ENCODE results near the gene FAM199X. TPM values are rescaled to one million over a fixed set of nuclear protein-coding genes. Genes with fewer than 3 reads are reported as not detected.

The FAM199X gene
- 10 to 100 TPM in 11 of 12 donors, not detected in 1; 13.2 to 20.2 (median 18.2) TPM for polyA plus RNA-seq (ENCODE audit: insufficient read length in 12 of 12)
- long read RNA-seq, donor 1, full-length matches to known transcripts = 2 of 11 reads
- long read RNA-seq, donor 1, partial matches to known transcripts = 9 of 11 reads
- long read RNA-seq, donor 1, other reads (novel, unspliced or antisense) = 0 of 11 reads
- long read RNA-seq, donor 2, full-length matches to known transcripts = 1 of 1 reads
- long read RNA-seq, donor 2, partial matches to known transcripts = 0 of 1 reads
- long read RNA-seq, donor 2, other reads (novel, unspliced or antisense) = 0 of 1 reads
- long read RNA-seq, donor 3, full-length matches to known transcripts = 1 of 1 reads
- long read RNA-seq, donor 3, partial matches to known transcripts = 0 of 1 reads
- long read RNA-seq, donor 3, other reads (novel, unspliced or antisense) = 0 of 1 reads
- long read RNA-seq, donor 4 = 0 reads
- long read RNA-seq, donor 5, full-length matches to known transcripts = 3 of 3 reads
- long read RNA-seq, donor 5, partial matches to known transcripts = 0 of 3 reads
- long read RNA-seq, donor 5, other reads (novel, unspliced or antisense) = 0 of 3 reads
- long read RNA-seq, donor 6, full-length matches to known transcripts = 1 of 1 reads
- long read RNA-seq, donor 6, partial matches to known transcripts = 0 of 1 reads
- long read RNA-seq, donor 6, other reads (novel, unspliced or antisense) = 0 of 1 reads
- long read RNA-seq, donor 7 = 0 reads
- long read RNA-seq, donor 8, full-length matches to known transcripts = 2 of 17 reads
- long read RNA-seq, donor 8, partial matches to known transcripts = 15 of 17 reads
- long read RNA-seq, donor 8, other reads (novel, unspliced or antisense) = 0 of 17 reads
- long read RNA-seq, donor 9, full-length matches to known transcripts = 1 of 1 reads
- long read RNA-seq, donor 9, partial matches to known transcripts = 0 of 1 reads
- long read RNA-seq, donor 9, other reads (novel, unspliced or antisense) = 0 of 1 reads
- long read RNA-seq, donor 10, full-length matches to known transcripts = 1 of 1 reads
- long read RNA-seq, donor 10, partial matches to known transcripts = 0 of 1 reads
- long read RNA-seq, donor 10, other reads (novel, unspliced or antisense) = 0 of 1 reads
- long read RNA-seq, donor 11 = 0 reads

- DNase-seq = peak; percentile 77
Measured at GRCh38 chrX:104165894-104166734, at the start of gene FAM199X. Gene FAM199X (plus strand): TSS chrX:104166453. CDS start chrX:104166786, 333 bp downstream.

- DNase-seq = no peak
Measured at GRCh38 chrX:104117759-104118158, 48.5 kb upstream of the FAM199X start.

- DNase-seq = no peak
Measured at GRCh38 chrX:104118765-104119164, 47.5 kb upstream of the FAM199X start.

- DNase-seq = no peak
Measured at GRCh38 chrX:104122829-104123228, 43.4 kb upstream of the FAM199X start.

- no peak for DNase-seq
Measured at GRCh38 chrX:104126856-104127255, 39.4 kb upstream of the FAM199X start.

GRCh38 chrX:104130808-104131207, 35.4 kb upstream of the FAM199X start:
- no peak for DNase-seq

- no peak for DNase-seq
Measured at GRCh38 chrX:104134583-104135261, 31.5 kb upstream of the FAM199X start.

GRCh38 chrX:104135677-104136076, 30.6 kb upstream of the FAM199X start:
- no peak for DNase-seq

GRCh38 chrX:104136241-104137019, 29.8 kb upstream of the FAM199X start:
- peak; percentile 87 for DNase-seq

- no peak for DNase-seq
Measured at GRCh38 chrX:104137496-104137895, 28.8 kb upstream of the FAM199X start.

- DNase-seq = no peak
Measured at GRCh38 chrX:104141087-104141760, 25.0 kb upstream of the FAM199X start.

- DNase-seq = no peak
Measured at GRCh38 chrX:104151037-104151436, 15.2 kb upstream of the FAM199X start.

GRCh38 chrX:104156630-104157529, 9.4 kb upstream of the FAM199X start, which contains the start of gene SLC25A53:
Gene SLC25A53 (minus strand): TSS chrX:104157009. CDS start chrX:104105257, 51,752 bp downstream.
- peak; percentile 82 for DNase-seq

GRCh38 chrX:104166735-104167436, 633 bp downstream of the FAM199X start:
- DNase-seq = no peak

GRCh38 chrX:104168127-104168526, 1.9 kb downstream of the FAM199X start:
- DNase-seq = no peak

- DNase-seq = no peak
Measured at GRCh38 chrX:104172121-104172520, 5.9 kb downstream of the FAM199X start.

GRCh38 chrX:104172788-104173187, 6.5 kb downstream of the FAM199X start:
- no peak for DNase-seq
